ENCODE measurements around the gene TMUB2. TPM values are rescaled to one million over a fixed set of nuclear protein-coding genes. Genes with fewer than 3 reads are reported as not detected.
"Not testable (repeated sequence)": the region's sequence is repeated elsewhere in the genome, so short reads cannot be mapped to it uniquely, and the experiment has no call there.

Gene TMUB2
- total and polyA plus RNA-seq, 4 donors = 12.2 to 18.8 (median 14.0) TPM

DNA sequence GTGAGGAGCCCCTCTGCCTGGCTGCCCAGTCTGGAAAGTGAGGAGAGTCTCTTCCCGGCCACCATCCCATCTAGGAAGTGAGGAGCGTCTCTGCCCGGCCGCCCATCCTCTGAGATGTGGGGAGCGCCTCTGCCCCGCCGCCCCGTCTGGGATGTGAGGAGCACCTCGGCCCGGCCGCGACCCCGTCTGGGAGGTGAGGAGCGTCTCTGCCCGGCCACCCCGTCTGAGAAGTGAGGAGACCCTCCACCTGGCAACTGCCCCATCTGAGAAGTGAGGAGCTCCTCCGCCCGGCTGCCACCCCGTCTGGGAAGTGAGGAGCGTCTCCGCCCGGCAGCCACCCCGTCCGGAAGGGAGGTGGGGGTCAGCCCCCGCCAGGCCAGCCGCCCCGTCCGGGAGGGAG lies 51.1 kb downstream of the TMUB2 start:
- not testable (repeated sequence) for H3K27ac ChIP-seq (ENCODE audit: low read depth in 1 of 2, low read length in 2 of 2); H3K27me3 ChIP-seq (ENCODE audit: control insufficient read depth in 4 of 4, insufficient read depth in 4 of 4, low read length in 3 of 4); DNase-seq (ENCODE audit: low spot score); H3K4me3 ChIP-seq (ENCODE audit: low read depth in 1 of 3, low read length in 3 of 3); H3K9ac ChIP-seq (ENCODE audit: low read depth in 1 of 2, low read length in 2 of 2); H3K36me3 ChIP-seq (ENCODE audit: control insufficient read depth in 4 of 4, insufficient read depth in 3 of 4, low read depth in 1 of 4, low read length in 3 of 4); H3K9me3 ChIP-seq (ENCODE audit: control insufficient read depth in 4 of 4, low read length in 3 of 4); H3K4me1 ChIP-seq (ENCODE audit: control insufficient read depth in 4 of 4, insufficient read depth in 4 of 4, low read length in 3 of 4)
- WGBS = 96% methylated on average over 26 of the region's 28 CpGs

- no peak overlapping the region for H3K4me3 ChIP-seq (ENCODE audit: low read depth in 1 of 3, low read length in 3 of 3)
- no peak for TF ChIP-seq YY1 (IDR thresholded peaks at IDR 0.05)
- TF ChIP-seq JUND (IDR thresholded peaks at IDR 0.05) = no peak
- WGBS = 81% methylated on average over 6 of the region's 6 CpGs
Observed at GRCh38 chr17:44241106-44241624, 54.4 kb downstream of the TMUB2 start.

More at GRCh38 chr17:44241106-44241624, 54.4 kb downstream of the TMUB2 start:
- Histone ChIP-seq H3K36me3 (ENCODE audit: control insufficient read depth in 4 of 4, insufficient read depth in 3 of 4, low read depth in 1 of 4, low read length in 3 of 4) (no peaks in the 10 kb centered on the region), H3K9ac (ENCODE audit: low read depth in 1 of 2, low read length in 2 of 2) (no peak overlapping the region), H3K9me3 (ENCODE audit: control insufficient read depth in 4 of 4, low read length in 3 of 4) (no peaks in the 10 kb centered on the region), H3K27ac (ENCODE audit: low read depth in 1 of 2, low read length in 2 of 2) (no peak overlapping the region), H3K27me3 (ENCODE audit: control insufficient read depth in 4 of 4, insufficient read depth in 4 of 4, low read length in 3 of 4) (no peaks in the 10 kb centered on the region), H3K4me1 (ENCODE audit: control insufficient read depth in 4 of 4, insufficient read depth in 4 of 4, low read length in 3 of 4) (peaks cover 0 to 13% (median under 1%) of the 10 kb centered on the region in 4 donors)
- no peak for DNase-seq (ENCODE audit: low spot score)

Small RNA genes within 50 kb of the gene (small RNA-seq; reads per million reads assigned to genes)
- gene MIR6782 = not detected

Other genes starting within 250 kb of the TMUB2 start
- not detected for gene PPY, start 244.5 kb upstream of the TMUB2 start, total RNA-seq
- gene PPY, start 244.5 kb upstream of the TMUB2 start, polyA plus RNA-seq = not detected
- not detected for gene PYY, start 233.0 kb upstream of the TMUB2 start, total RNA-seq
- under 1 TPM in 1 of 2 donors, not detected in 1; 0.05 TPM for gene PYY, start 233.0 kb upstream of the TMUB2 start, polyA plus RNA-seq
- gene NAGS, start 182.3 kb upstream of the TMUB2 start, total RNA-seq = 10 to 100 TPM; 21.5 to 29.4 TPM
- 10 to 100 TPM; 27.1 to 29.8 TPM for gene NAGS, start 182.3 kb upstream of the TMUB2 start, polyA plus RNA-seq
- gene TMEM101, start 172.0 kb upstream of the TMUB2 start, total RNA-seq = 10 to 100 TPM; 24.4 to 25.7 TPM
- 10 to 100 TPM; 12.0 to 18.4 TPM for gene TMEM101, start 172.0 kb upstream of the TMUB2 start, polyA plus RNA-seq
- gene LSM12, start 120.3 kb upstream of the TMUB2 start, total RNA-seq = 10 to 100 TPM; 12.1 to 13.6 TPM
- 10 to 100 TPM; 16.7 to 31.9 TPM for gene LSM12, start 120.3 kb upstream of the TMUB2 start, polyA plus RNA-seq
- 1 to 10 TPM; 6.7 to 7.8 TPM for gene G6PC3, start 116.2 kb upstream of the TMUB2 start, total RNA-seq
- gene G6PC3, start 116.2 kb upstream of the TMUB2 start, polyA plus RNA-seq = 10 to 100 TPM in 1 of 2 donors, 1 to 10 TPM in 1; 8.7 to 15.1 TPM
- 10 to 100 TPM; 18.2 to 20.3 TPM for gene HDAC5, start 63.3 kb upstream of the TMUB2 start, total RNA-seq
- 10 to 100 TPM in 1 of 2 donors, 1 to 10 TPM in 1; 5.8 to 10.7 TPM for gene HDAC5, start 63.3 kb upstream of the TMUB2 start, polyA plus RNA-seq
- 1 to 10 TPM in 1 of 2 donors, under 1 TPM in 1; 0.08 to 1.9 TPM for gene HROB, start 45.0 kb upstream of the TMUB2 start, total RNA-seq
- under 1 TPM; 0.29 to 0.32 TPM for gene HROB, start 45.0 kb upstream of the TMUB2 start, polyA plus RNA-seq
- under 1 TPM in 1 of 2 donors, not detected in 1; 0.37 TPM for gene ASB16, start 16.3 kb upstream of the TMUB2 start, total RNA-seq
- under 1 TPM; 0.02 to 0.08 TPM for gene ASB16, start 16.3 kb upstream of the TMUB2 start, polyA plus RNA-seq
- 10 to 100 TPM; 13.8 to 20.9 TPM for gene ATXN7L3, start 12.9 kb downstream of the TMUB2 start, total RNA-seq
- 10 to 100 TPM in 1 of 2 donors, 1 to 10 TPM in 1; 5.1 to 15.7 TPM for gene ATXN7L3, start 12.9 kb downstream of the TMUB2 start, polyA plus RNA-seq
- gene UBTF, start 32.7 kb downstream of the TMUB2 start, total RNA-seq = 10 to 100 TPM; 27.2 to 39.6 TPM
- 10 to 100 TPM; 12.5 to 20.6 TPM for gene UBTF, start 32.7 kb downstream of the TMUB2 start, polyA plus RNA-seq
- gene SLC4A1, start 81.2 kb downstream of the TMUB2 start, total RNA-seq = 1,000 to 10,000 TPM in 1 of 2 donors, not detected in 1; 1,478 TPM
- under 1 TPM in 1 of 2 donors, not detected in 1; 0.14 TPM for gene SLC4A1, start 81.2 kb downstream of the TMUB2 start, polyA plus RNA-seq
- gene RUNDC3A, start 121.6 kb downstream of the TMUB2 start, total RNA-seq = 10 to 100 TPM in 1 of 2 donors, not detected in 1; 17.0 TPM
- gene RUNDC3A, start 121.6 kb downstream of the TMUB2 start, polyA plus RNA-seq = under 1 TPM; 0.05 to 0.06 TPM
- 100 to 1,000 TPM in 1 of 2 donors, 10 to 100 TPM in 1; 62.0 to 395 TPM for gene SLC25A39, start 137.9 kb downstream of the TMUB2 start, total RNA-seq
- 10 to 100 TPM; 70.5 to 97.2 TPM for gene SLC25A39, start 137.9 kb downstream of the TMUB2 start, polyA plus RNA-seq
- 100 to 1,000 TPM in 1 of 2 donors, 10 to 100 TPM in 1; 90.9 to 166 TPM for gene GRN, start 158.3 kb downstream of the TMUB2 start, total RNA-seq
- gene GRN, start 158.3 kb downstream of the TMUB2 start, polyA plus RNA-seq = 100 to 1,000 TPM; 127 to 139 TPM
- 1 to 10 TPM in 1 of 2 donors, under 1 TPM in 1; 0.08 to 1.1 TPM for gene FAM171A2, start 176.9 kb downstream of the TMUB2 start, total RNA-seq
- under 1 TPM in 1 of 2 donors, not detected in 1; 0.18 TPM for gene FAM171A2, start 176.9 kb downstream of the TMUB2 start, polyA plus RNA-seq
- gene ITGA2B, start 202.7 kb downstream of the TMUB2 start, total RNA-seq = 10 to 100 TPM in 1 of 2 donors, under 1 TPM in 1; 0.25 to 23.8 TPM
- under 1 TPM; 0.22 to 0.38 TPM for gene ITGA2B, start 202.7 kb downstream of the TMUB2 start, polyA plus RNA-seq

Data from liver (tissue), 10 donors.